DND-41 (cell line): ENCODE results near the gene ZNF146.
"Not testable (repeated sequence)": the region's sequence is repeated elsewhere in the genome, so short reads cannot be mapped to it uniquely, and the experiment has no call there.

Experiments
- ATAC-seq: fragments of 200-7000 bp; cut with Tn5 transposase; 3 replicates; pipeline ENCODE4 v1.9.1; 2021; ENCODE audit warnings: low read depth; ENCODE audit not compliant: insufficient read depth
- DNase-seq: peaks from one replicate; pipeline ENCODE4 v3.0.0-alpha.2; 2020
- H2AFZ ChIP-seq: 2 replicates; pipeline ENCODE4 v1.6.0; 2012; ENCODE audit warnings: low read depth, low read length
- H3K27ac ChIP-seq: 2 replicates; pipeline ENCODE4 v1.5.1; 2012; ENCODE audit warnings: low read length, inconsistent platforms
- H3K27me3 ChIP-seq: fragments of 200-600 bp; sonication (generic); 2 replicates; pipeline ENCODE4 v1.6.0; 2012; ENCODE audit warnings: low read length, mild to moderate bottlenecking, inconsistent platforms; ENCODE audit not compliant: insufficient read depth, poor library complexity
- H3K36me3 ChIP-seq: 2 replicates; pipeline ENCODE4 v1.5.1; 2012; ENCODE audit warnings: low read length, inconsistent platforms; ENCODE audit not compliant: insufficient read depth
- H3K4me1 ChIP-seq: 2 replicates; pipeline ENCODE4 v1.5.1; 2012; ENCODE audit warnings: mild to moderate bottlenecking, low read length; ENCODE audit not compliant: insufficient read depth
- H3K4me2 ChIP-seq: 2 replicates; pipeline ENCODE4 v1.6.0; 2012; ENCODE audit warnings: mild to moderate bottlenecking, moderate library complexity, low read length, inconsistent platforms; ENCODE audit not compliant: insufficient read depth
- H3K4me3 ChIP-seq, 2 experiments: fragments of 200-600 bp in 1 of 2; shearing (Covaris generic) in 1 of 2; 2 replicates each; pipeline ENCODE4 v1.5.1; 2012 to 2016; ENCODE audit warnings: inconsistent platforms in 2 of 2, low read length in 2 of 2, mild to moderate bottlenecking in 2 of 2, low read depth in 1 of 2, moderate library complexity in 1 of 2
- H3K79me2 ChIP-seq: 2 replicates; pipeline ENCODE4 v1.6.0; 2012; ENCODE audit warnings: low read length, inconsistent platforms; ENCODE audit not compliant: insufficient read depth
- H3K9ac ChIP-seq: 2 replicates; pipeline ENCODE4 v1.6.0; 2012; ENCODE audit warnings: low read depth, mild to moderate bottlenecking, inconsistent platforms, low read length, moderate library complexity
- H3K9me3 ChIP-seq: 2 replicates; pipeline ENCODE4 v1.5.1; 2012; ENCODE audit warnings: low read length, moderate library complexity, mild to moderate bottlenecking, inconsistent platforms; ENCODE audit not compliant: insufficient read depth, severe bottlenecking
- H4K20me1 ChIP-seq: 2 replicates; pipeline ENCODE4 v1.6.0; 2012; ENCODE audit warnings: low read length; ENCODE audit not compliant: insufficient read depth
- EZH2 ChIP-seq: IDR thresholded peaks from 3 replicates; pipeline ENCODE4 v1.6.1; 2012; ENCODE audit warnings: borderline replicate concordance, low read depth, mild to moderate bottlenecking, moderate library complexity, low read length, inconsistent platforms; ENCODE audit not compliant: severe bottlenecking
- TF ChIP-seq, protein P1 (sequence below): IDR thresholded peaks from 2 replicates; pipeline ENCODE4 v1.5.1; 2012; ENCODE audit warnings: borderline replicate concordance, low read length, moderate library complexity, mild to moderate bottlenecking; ENCODE audit not compliant: poor library complexity, severe bottlenecking; ENCODE audit errors: extremely low read depth

ZNF146 gene

DNA sequence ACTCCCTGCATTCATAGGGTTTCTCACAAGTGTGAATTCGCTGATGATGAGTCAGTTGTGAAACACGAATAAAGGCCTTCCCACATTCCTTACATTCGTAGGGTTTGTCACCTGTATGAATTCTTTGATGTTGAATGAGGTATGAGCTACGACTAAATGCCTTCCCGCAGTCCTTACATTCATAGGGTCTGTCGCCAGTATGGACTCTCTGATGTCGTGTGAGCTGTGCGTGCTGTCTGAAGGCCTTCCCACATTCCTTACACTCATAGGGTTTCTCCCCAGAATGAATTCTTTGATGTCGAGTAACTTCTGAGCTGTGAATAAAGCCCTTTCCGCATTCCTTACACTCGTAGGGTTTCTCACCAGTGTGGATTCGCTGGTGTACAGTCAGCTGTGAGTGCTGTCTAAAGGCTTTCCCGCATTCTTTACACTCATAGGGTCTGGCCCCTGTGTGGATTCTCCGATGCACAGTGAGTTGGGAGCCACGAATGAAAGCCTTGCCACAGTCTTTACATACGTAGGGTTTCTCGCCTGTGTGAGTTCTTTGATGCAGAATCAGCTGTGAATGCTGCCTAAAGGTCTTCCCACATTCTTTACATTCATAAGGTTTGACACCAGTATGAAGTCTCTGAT lies 32.2 kb upstream of the ZNF146 start:
- H3K4me2 ChIP-seq = no peak overlapping the region
- TF ChIP-seq, protein P1, sequence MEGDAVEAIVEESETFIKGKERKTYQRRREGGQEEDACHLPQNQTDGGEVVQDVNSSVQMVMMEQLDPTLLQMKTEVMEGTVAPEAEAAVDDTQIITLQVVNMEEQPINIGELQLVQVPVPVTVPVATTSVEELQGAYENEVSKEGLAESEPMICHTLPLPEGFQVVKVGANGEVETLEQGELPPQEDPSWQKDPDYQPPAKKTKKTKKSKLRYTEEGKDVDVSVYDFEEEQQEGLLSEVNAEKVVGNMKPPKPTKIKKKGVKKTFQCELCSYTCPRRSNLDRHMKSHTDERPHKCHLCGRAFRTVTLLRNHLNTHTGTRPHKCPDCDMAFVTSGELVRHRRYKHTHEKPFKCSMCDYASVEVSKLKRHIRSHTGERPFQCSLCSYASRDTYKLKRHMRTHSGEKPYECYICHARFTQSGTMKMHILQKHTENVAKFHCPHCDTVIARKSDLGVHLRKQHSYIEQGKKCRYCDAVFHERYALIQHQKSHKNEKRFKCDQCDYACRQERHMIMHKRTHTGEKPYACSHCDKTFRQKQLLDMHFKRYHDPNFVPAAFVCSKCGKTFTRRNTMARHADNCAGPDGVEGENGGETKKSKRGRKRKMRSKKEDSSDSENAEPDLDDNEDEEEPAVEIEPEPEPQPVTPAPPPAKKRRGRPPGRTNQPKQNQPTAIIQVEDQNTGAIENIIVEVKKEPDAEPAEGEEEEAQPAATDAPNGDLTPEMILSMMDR = no peak
- no peak for TF ChIP-seq EZH2
- ATAC-seq = no peak

DNA sequence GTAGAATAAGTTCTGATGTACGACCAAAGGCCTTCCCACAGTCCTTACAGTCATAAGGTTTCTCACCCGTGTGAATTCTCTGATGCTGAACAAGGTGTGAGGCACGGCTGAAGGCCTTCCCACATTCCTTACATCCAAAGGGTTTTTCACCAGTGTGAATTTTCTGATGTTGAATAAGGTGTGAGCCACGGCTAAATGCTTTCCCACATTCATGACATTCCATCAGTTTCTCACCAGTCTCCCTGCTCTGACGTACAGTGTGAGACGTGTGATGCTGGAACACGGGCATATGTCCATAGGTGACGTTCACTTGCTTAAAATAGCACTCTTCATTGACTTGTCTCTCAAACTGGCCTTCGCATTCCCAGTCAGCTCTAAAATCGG lies 31.7 kb upstream of the ZNF146 start:
- DNase-seq (no peak), ATAC-seq (no peak)
- Histone ChIP-seq H4K20me1 (no peaks in the 10 kb centered on the region), H3K4me2 (no peak overlapping the region), H3K36me3 (peaks cover 10% of the 10 kb centered on the region), H2AFZ (no peak overlapping the region), H3K27me3 (no peaks in the 10 kb centered on the region), H3K4me3 (no peak overlapping the region), H3K4me1 (no peaks in the 10 kb centered on the region), H3K9me3 (no peaks in the 10 kb centered on the region), H3K79me2 (no peaks in the 10 kb centered on the region), H3K9ac (no peak overlapping the region), H3K27ac (no peak overlapping the region)
- TF ChIP-seq, protein P1 = no peak
- TF ChIP-seq EZH2 = no peak

More for the DNA sequence above, 32.2 kb upstream of the ZNF146 start:
- H3K4me1 ChIP-seq = no peaks in the 10 kb centered on the region
- H3K4me3 ChIP-seq = no peak overlapping the region
- no peaks in the 10 kb centered on the region for H3K79me2 ChIP-seq
- DNase-seq = no peak
- H3K9ac ChIP-seq = no peak overlapping the region
- H3K36me3 ChIP-seq = peaks cover 10% of the 10 kb centered on the region
- no peak overlapping the region for H3K27ac ChIP-seq
- H3K9me3 ChIP-seq = no peaks in the 10 kb centered on the region
- H4K20me1 ChIP-seq = no peaks in the 10 kb centered on the region
- no peak overlapping the region for H2AFZ ChIP-seq
- H3K27me3 ChIP-seq = no peaks in the 10 kb centered on the region

DNA sequence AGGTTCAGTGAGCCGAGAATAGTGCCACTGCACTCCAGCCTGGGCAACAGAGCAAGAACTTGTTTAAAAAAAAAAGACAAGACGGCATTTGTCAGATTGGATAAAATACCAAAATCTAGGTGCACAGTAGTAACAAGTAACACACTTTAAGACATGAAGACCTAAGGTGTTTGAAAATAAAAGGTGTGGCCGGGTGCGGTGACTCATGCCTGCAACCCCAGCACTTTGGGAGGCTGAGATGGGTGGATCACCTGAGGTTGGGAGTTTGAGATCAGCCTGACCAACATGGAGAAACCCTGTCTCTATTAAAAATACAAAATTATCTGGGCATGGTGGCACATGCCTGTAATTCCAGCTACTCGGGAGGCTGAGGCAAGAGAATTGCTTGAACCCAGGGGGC lies 28.2 kb upstream of the ZNF146 start:
- not testable (repeated sequence) for DNase-seq, H3K4me3 ChIP-seq, H3K27ac ChIP-seq, H3K79me2 ChIP-seq, H3K9me3 ChIP-seq, H2AFZ ChIP-seq, H3K9ac ChIP-seq, H3K4me2 ChIP-seq, H4K20me1 ChIP-seq, H3K4me1 ChIP-seq, ATAC-seq, H3K27me3 ChIP-seq
- H3K36me3 ChIP-seq = peaks cover 10% of the 10 kb centered on the region

DNA sequence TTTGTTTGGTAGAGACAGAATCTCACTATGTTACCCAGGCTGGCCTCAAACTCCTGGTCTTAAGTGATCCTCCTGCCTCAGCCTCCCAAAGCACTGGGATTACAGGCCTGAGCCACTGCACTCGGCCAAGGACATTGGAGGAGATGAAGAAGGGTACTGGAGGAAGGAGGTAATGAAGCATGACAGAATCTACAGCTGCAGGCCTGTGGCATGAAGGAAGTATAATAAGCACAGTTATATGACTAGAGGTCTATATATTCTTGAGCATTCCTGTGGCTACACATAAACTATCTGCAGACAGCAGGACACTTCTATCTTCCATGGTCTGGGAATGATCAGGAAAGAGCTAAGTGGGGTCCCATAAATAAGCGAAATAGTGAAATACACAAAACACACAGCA lies 18.7 kb upstream of the ZNF146 start:
- H3K9me3 ChIP-seq = no peaks in the 10 kb centered on the region
- no peak overlapping the region for H3K27ac ChIP-seq
- TF ChIP-seq, protein P1 = no peak
- no peak for TF ChIP-seq EZH2
- no peak for DNase-seq
- H4K20me1 ChIP-seq = no peaks in the 10 kb centered on the region
- H3K4me1 ChIP-seq = no peaks in the 10 kb centered on the region
- no peaks in the 10 kb centered on the region for H3K27me3 ChIP-seq
- H3K4me2 ChIP-seq = no peak overlapping the region
- H3K79me2 ChIP-seq = no peaks in the 10 kb centered on the region
- H3K9ac ChIP-seq = no peak overlapping the region
- ATAC-seq = no peak
- no peak overlapping the region for H3K4me3 ChIP-seq
- peaks cover 14% of the 10 kb centered on the region for H3K36me3 ChIP-seq
- no peak overlapping the region for H2AFZ ChIP-seq
